HT1080 (cell line): ENCODE measurements around the gene DMD. TPM values are rescaled to one million over a fixed set of nuclear protein-coding genes. Genes with fewer than 3 reads are reported as not detected.

Source experiments
- DNase-seq: peaks from one replicate; pipeline ENCODE4 v3.0.0-alpha.2; 2015; ENCODE audit warnings: low read depth
- total RNA-seq: library from RNA; depleted of rRNA; stranded (reverse); fragments of >200 nt; shearing (Covaris generic); gene quantifications from 2 replicates; pipeline ENCODE4 v1.2.3, GENCODE V29; 2014

DMD gene
- total RNA-seq, 1 experiment from 2014 or later, result 4.0 TPM

DNA sequence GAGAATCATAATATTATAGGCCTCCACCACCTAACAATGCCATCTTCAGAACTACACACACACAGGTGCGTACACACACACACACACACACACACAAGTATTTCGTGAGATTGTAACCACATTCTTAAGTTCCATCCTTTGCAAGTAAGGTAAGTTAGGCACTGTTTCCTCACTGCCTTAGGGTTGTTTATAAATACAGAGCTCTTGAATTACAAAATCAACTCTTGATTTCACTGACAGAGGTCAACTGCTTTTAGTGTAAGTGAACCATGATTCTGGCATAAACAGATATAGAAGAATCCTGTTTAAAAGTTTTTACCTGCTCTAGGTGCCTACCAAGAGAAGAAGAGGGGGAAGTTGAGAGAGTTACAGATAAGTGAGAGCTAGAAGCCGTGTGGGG is 166.1 kb downstream of the DMD start:
- DNase-seq, result no peak

DNA sequence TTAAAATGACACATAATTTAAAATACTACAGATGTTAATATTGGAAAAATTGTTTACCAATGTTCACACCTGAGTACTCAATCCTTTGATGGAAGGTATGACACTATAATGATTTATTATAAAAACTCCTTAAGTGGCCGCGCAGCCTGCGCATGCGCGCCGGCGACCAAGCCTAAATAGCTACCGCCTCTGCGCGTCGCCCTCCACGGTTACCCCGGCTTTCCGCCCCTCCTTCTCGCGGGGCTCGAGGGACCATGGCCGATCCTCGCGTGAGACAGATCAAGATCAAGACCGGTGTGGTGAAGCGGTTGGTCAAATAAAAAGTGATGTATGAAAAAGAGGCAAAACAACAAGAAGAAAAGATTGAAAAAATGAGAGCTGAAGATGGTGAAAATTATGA is 170.2 kb downstream of the DMD start:
- no peak for DNase-seq

GRCh38 chrX:33032700-33033099 is 178.6 kb downstream of the DMD start:
- no peak for DNase-seq

- no peak for DNase-seq
These were observed 196.4 kb downstream of the DMD start for GRCh38 chrX:33014949-33015348.

GRCh38 chrX:33014086-33014485 is 197.3 kb downstream of the DMD start:
- DNase-seq, result no peak

DNA sequence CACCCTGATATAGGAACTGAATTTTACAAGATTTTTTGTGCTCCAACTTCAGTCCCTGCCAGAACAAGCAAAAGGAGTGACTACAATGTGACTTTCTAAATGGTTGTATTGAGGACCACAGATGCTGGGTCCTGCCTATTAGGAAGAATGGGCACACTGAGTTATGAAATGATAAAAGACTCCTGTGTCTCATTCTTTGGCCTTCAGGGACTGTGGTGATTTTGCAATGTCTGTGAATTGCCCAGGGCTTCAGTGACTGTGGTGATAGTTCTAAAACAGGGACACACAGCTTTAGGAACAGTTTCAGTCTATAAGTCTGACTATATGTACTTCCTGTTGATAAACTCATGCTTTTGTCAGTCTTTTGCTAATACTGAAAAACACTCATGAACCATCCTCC is 210.2 kb downstream of the DMD start:
- DNase-seq, result no peak

DNA sequence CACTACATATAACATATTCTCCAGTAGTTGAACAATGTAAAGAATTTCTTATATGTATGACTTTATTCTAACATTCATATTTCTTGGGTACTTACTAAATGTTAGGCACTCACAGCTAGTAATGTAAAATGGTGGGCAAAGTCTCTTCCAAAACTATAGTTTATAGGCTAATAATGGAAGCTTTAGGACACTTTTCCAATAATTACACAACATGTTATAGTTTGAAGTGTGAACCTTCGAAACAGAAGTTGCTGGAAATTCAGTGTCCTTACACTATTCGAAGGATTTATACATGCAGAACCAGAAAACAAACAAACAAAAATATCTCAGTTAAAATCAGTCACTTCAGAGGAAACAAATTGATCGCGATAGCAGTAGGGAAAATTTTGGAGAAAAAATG is 212.6 kb downstream of the DMD start:
- DNase-seq, result no peak

DNA sequence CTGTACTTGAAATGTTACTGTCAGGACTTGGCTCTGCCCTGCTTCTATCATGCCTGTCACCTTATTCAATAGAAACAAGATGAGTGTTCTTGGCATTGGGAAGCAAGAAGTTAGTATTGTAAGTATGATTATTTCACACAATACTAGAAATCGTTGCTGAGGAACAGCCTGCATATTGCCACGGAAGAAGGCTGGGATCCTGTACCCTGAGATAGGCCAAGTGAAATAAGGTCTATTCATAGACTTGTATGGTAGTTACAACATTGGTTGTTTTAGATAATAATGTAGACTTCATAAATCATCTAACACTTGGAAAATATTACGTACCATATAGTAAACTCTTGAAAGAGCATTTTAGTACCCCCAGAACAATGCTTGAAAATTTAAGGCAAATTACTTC is 215.9 kb downstream of the DMD start:
- DNase-seq, result no peak

DNA sequence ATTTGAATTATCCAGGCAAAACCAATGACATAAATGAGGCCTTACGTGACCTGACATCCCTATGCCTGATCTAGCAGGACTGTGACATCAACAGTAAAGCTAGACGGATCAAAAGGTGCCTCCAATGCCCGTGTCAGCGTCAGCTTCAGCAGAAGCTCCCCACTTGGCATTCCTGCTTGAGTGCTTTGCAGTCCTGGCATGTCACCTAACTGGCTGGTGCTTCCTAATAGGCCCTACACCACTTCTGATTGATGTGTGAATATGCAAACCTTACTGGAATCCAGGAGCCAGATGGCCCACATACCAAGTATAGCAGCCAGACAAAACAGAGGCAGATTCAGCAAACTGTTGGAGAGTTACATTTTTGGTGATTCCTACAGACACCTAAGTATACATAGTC is 224.2 kb downstream of the DMD start:
- DNase-seq, result no peak

- DNase-seq, result no peak
These were observed 225.8 kb downstream of the DMD start for GRCh38 chrX:32985544-32985943.

GRCh38 chrX:32966821-32967355 is 244.5 kb downstream of the DMD start:
- peak; percentile 1 for DNase-seq

- DNase-seq, result no peak
These were observed 257.2 kb downstream of the DMD start for GRCh38 chrX:32954125-32954524.

DNA sequence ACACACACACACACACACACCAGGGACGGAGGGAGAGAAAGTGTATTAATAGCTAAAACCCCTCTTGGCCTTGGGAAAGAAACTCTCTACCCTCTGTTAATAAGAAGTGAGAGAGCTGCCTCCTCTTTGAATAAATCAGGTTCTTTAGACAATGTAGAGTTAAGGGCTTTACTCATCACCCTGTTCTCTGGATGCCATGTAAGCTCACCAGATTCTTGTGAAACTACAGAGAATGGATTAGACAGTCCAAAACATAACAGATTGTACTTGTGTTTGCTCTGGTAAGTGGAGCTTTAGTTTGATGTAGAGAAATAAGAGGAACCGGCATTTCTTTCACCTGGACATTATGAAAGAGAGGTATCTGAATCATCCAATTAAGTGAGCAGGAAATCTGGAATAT is 263.2 kb downstream of the DMD start:
- DNase-seq, result no peak

DNA sequence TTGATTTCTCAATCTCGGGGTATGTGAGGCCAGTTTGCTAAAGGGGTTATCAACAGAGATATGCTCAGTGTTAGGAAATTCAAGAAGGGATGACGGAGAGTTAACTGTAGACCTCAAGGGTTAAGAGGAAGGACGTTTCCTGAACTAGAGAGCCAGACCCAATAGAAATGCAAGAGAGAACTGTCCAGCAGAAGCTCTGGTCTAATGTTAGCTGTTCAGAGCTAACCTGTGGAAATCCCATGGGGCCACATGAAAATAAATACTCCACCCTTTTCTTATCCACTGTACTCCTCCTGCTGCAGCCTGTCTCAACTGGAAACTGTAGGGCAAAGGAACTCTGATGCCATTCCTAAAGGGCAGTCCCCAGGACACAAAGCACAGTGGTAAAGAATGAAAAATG is 274.3 kb downstream of the DMD start:
- no peak for DNase-seq

DNA sequence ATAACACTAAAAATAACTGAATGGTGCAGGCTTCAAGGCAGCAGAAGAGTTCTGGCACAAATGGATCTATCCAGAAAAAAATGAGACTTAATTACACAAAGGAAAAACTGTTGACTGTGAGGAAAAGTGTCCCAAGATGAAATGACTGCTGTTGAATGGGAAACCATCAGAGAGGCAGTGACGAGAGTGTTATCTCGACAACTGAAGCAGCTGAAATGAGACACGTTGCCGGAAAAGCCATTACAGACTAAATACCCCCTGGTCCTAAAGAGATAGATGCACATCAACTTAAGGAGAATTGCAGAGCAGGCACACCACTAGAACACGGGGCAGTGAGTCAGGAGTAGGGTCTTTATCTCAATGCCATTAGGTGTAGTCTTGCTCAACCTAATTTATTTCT is 277.8 kb downstream of the DMD start:
- DNase-seq, result no peak

GRCh38 chrX:32929040-32929439 is 282.3 kb downstream of the DMD start:
- no peak for DNase-seq

GRCh38 chrX:32896088-32896487 is 315.3 kb downstream of the DMD start:
- DNase-seq, result no peak

DNA sequence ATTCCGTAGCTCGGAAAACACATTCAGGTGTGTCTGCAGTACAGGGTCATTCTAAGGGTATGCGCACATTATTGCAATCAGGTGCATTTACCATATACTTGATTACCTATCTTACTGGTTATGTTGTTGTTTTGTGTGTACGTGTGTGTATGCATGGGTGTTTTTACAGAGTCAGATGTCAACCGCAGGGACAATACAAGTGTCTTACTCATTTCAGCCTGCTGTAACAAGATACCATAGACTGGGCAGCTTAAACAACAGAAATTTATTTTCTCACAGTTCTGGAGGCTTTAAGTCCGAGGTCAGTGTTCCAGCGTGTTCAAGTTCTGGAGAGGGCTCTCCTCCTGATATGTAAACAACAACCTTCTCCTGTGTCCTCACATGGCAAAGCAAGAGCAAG is 316.7 kb downstream of the DMD start:
- DNase-seq, result no peak

GRCh38 chrX:32893751-32894150 is 317.6 kb downstream of the DMD start:
- DNase-seq, result no peak

DNA sequence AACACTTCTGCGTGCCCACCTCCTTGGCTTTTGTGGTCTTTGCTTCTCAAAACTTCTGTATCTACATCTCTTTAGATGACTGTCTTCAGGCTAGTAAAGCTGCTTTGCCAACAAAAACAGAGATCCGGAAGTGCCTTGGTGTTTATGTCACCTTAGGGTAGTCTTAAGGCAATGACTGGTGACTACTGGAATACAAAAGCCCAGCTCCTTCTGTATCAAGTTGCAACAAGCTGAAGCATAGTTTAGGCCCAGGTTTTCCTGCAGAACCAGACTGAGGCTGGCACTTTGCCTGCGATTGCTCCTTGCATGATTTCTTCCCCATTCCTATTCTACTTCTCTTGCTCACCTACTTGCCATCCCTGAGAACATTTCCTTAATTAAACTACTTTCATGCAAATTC is 333.8 kb downstream of the DMD start:
- peak; percentile 84 for DNase-seq

- no peak for DNase-seq
These were observed 336.5 kb downstream of the DMD start for GRCh38 chrX:32874839-32875238.

DNA sequence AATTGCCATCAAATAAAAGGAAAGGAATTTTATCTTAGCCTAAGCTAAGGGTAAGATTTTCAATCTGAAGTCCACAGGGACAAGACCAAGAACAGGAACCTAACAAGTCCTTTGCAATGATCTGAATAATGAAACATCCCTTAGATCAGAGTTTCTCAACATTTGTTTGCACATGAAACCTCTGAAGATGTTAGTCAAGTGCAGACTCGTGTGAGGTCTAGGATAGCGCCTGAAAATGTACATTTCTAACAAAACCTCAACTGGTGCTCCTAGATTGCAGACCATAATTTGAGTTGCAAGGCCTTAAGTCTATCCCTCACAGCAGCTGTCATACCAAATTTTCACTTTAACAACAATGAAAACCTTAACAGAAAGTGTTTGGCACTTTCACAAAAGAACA is 337.6 kb downstream of the DMD start:
- DNase-seq, result no peak

DNA sequence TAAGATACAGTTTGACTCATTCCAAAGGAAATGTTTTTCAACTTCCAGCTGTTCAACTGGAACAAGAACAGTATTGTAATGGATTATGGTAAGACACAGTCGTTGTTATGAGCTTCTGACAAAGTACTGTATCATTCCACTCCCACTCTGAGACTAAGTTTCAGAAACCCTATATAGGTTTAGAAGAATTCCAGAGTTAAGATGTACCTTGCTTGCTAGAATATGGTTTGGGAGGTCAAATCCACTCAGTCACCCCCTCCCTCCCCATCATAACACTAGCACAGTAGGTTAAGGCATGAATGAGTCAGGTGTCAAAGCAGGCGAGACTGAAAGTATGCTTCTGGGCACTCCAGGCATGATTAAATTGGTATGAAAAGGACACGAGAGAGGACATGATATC is 339.7 kb downstream of the DMD start:
- DNase-seq, result peak; percentile 83

GRCh38 chrX:32868524-32868895 is 342.8 kb downstream of the DMD start:
- DNase-seq, result no peak
